Lung (tissue), 12 donors: ENCODE data around the gene NDUFAF5. TPM values are rescaled to one million over a fixed set of nuclear protein-coding genes. Genes with fewer than 3 reads are reported as not detected.

Experiments used
- ATAC-seq: fragments of 200-7000 bp; cut with Tn5 transposase; one replicate; pipeline ENCODE4 v1.9.1; 2020; ENCODE audit warnings: moderate number of reproducible peaks; ENCODE audit not compliant: insufficient read depth, low FRiP score
- DNase-seq, 3 donors: peaks; one replicate each; pipeline ENCODE4 v3.0.0-alpha.2; 2013 to 2017
- H3K27ac ChIP-seq, 2 donors: one replicate each; pipeline ENCODE4 v1.5.1; 2013; ENCODE audit warnings: mild to moderate bottlenecking in 2 of 2, moderate library complexity in 2 of 2, control low read depth in 1 of 2, inconsistent platforms in 1 of 2, low read depth in 1 of 2, low read length in 1 of 2
- H3K27me3 ChIP-seq, 3 donors: one replicate each; pipeline ENCODE4 v1.5.1; 2013; ENCODE audit warnings: low read length in 2 of 3; ENCODE audit not compliant: control insufficient read depth in 3 of 3, insufficient read depth in 3 of 3
- H3K36me3 ChIP-seq, 4 donors: one replicate each; pipeline ENCODE4 v1.5.1; 2013; ENCODE audit warnings: low read length in 4 of 4, mild to moderate bottlenecking in 1 of 4, moderate library complexity in 1 of 4; ENCODE audit not compliant: control insufficient read depth in 4 of 4, insufficient read depth in 4 of 4
- H3K4me1 ChIP-seq, 5 donors: one replicate each; pipeline ENCODE4 v1.5.1; 2013; ENCODE audit warnings: low read length in 5 of 5, mild to moderate bottlenecking in 2 of 5, moderate library complexity in 1 of 5; ENCODE audit not compliant: control insufficient read depth in 5 of 5, insufficient read depth in 5 of 5
- H3K4me3 ChIP-seq: one replicate; pipeline ENCODE4 v1.5.1; 2013; ENCODE audit warnings: mild to moderate bottlenecking, control low read depth, moderate library complexity
- H3K9ac ChIP-seq, 2 donors: one replicate each; pipeline ENCODE4 v1.5.1; 2013; ENCODE audit warnings: low read length in 2 of 2, control low read depth in 1 of 2; ENCODE audit not compliant: insufficient read depth in 1 of 2
- H3K9me3 ChIP-seq, 4 donors: one replicate each; pipeline ENCODE4 v1.5.1; 2013; ENCODE audit warnings: low read length in 3 of 4, mild to moderate bottlenecking in 1 of 4, moderate library complexity in 1 of 4; ENCODE audit not compliant: control insufficient read depth in 4 of 4, insufficient read depth in 3 of 4
- WGBS, 2 donors: extraction: QIAGEN DNeasy Blood & Tissue Kit; methylation state at CpG; one replicate each; pipeline ENCODE4 v1.1.7; 2013; 5-methylcytosine and 5-hydroxymethylcytosine counted together
- polyA plus RNA-seq, 2 donors: library from polyadenylated mRNA; stranded (reverse); fragments of 200-250 nt; gene quantifications; one replicate each; pipeline ENCODE4 v1.2.1, GENCODE V29; 2013
- total RNA-seq, 2 donors: library from RNA; depleted of rRNA in 1 of 2; stranded (reverse); fragments of >200 nt in 1 of 2; gene quantifications; one replicate each; pipeline ENCODE4 v1.2.1, GENCODE V29; 2014 to 2021
- TF ChIP-seq, protein P1 (sequence below): IDR thresholded peaks from 2 replicates; pipeline ENCODE4 v1.5.1; 2012; ENCODE audit warnings: mild to moderate bottlenecking; ENCODE audit errors: control extremely low read depth, extremely low read depth
- donor health status: control.
- donor health status: control.
- donor health status: Bipolar disorder and iron deficiency.
- donor health status: healthy.
- donor health status: DM: yes; HTN: yes; CAD: no.

NDUFAF5 gene
- total and polyA plus RNA-seq, 4 donors = 11.3 to 29.8 (median 20.2) TPM

DNA sequence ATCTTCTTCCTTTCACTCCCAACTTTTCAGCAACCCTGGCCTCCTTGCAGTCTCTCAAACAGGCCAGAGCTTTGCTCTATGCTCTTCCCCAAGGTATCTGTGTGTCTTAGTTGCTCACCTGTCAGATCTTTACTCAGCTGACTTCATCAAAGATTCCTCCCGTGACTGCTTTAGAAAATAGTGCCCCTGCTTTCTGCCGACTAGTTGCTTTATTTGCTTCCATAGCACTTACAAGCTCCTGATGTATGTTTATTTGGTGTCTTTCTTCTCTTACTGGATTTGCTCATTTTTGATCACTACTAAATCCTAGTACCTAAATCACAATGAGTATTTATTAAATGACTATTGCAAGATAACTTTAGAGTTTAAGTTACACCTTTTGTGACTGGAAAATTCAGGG is 5.9 kb downstream of the NDUFAF5 start:
- peaks cover 11 to 35% (median 17%) of the 10 kb centered on the region in 4 donors for H3K36me3 ChIP-seq
- DNase-seq = no peak
- no peak for ATAC-seq
- H3K27me3 ChIP-seq = no peaks in the 10 kb centered on the region
- H3K9me3 ChIP-seq = no peaks in the 10 kb centered on the region
- H3K4me3 ChIP-seq = no peak overlapping the region
- TF ChIP-seq, protein P1, sequence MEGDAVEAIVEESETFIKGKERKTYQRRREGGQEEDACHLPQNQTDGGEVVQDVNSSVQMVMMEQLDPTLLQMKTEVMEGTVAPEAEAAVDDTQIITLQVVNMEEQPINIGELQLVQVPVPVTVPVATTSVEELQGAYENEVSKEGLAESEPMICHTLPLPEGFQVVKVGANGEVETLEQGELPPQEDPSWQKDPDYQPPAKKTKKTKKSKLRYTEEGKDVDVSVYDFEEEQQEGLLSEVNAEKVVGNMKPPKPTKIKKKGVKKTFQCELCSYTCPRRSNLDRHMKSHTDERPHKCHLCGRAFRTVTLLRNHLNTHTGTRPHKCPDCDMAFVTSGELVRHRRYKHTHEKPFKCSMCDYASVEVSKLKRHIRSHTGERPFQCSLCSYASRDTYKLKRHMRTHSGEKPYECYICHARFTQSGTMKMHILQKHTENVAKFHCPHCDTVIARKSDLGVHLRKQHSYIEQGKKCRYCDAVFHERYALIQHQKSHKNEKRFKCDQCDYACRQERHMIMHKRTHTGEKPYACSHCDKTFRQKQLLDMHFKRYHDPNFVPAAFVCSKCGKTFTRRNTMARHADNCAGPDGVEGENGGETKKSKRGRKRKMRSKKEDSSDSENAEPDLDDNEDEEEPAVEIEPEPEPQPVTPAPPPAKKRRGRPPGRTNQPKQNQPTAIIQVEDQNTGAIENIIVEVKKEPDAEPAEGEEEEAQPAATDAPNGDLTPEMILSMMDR = no peak
- H3K9ac ChIP-seq = no peak overlapping the region
- WGBS, 2 donors = 92 to 94% methylated on average over 2 of the region's 2 CpGs
- H3K27ac ChIP-seq = no peak overlapping the region
- H3K4me1 ChIP-seq = peaks cover 0 to 22% (median 5%) of the 10 kb centered on the region in 5 donors

DNA sequence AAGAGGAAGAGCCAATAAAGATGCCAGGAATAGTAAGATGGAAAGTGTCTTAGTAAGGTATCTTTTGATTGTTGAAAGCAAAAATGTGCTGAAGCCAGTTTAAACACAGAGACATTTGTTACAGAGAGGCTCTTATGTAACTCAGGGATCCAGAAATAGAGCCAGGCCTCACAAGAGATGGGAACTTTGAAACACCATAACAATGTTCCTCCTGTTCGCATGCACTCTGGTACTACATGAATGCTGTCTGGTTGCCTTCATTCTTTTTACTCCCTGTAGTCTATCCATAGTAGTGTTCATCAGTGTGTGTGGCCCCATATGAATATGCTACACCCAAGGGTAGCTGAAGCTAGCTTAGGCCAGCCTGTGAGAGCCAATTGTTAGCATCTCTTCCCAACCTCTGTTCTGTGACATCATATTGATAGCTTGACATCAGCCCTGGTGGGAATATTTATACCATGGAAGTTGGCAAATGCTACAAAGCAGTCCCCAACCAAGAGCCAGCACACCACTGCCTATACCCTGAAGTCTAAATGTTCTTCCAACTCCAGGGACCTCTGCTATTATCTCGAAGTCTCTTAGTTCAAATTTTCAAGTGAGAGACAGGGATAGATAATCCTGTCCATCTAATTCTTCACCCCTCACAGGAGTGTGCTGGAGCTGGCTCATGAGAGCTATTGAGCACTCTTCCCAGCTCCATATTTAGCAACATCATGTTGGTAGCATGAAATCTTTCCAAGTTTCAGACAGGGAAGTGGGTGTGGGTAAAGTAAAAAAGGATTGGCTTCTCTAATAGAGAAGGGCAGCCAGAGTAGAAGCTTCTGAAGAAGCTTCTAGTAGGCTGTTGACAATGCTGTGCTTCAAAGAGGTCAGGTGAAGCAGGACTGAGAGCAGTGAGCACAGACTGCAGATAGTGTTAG is 7.0 kb downstream of the NDUFAF5 start:
- TF ChIP-seq, protein P1 = no peak
- ATAC-seq (no peak), DNase-seq (no peak)
- 93 to 95% methylated on average over 2 of the region's 2 CpGs for WGBS, 2 donors
- H3K27ac ChIP-seq = peak overlapping the region in 1 of 2 donors; percentile 49
- H3K36me3 ChIP-seq = peaks cover 11 to 39% (median 20%) of the 10 kb centered on the region in 4 donors
- no peaks in the 10 kb centered on the region for H3K9me3 ChIP-seq
- no peak overlapping the region for H3K9ac ChIP-seq
- H3K4me3 ChIP-seq = no peak overlapping the region
- H3K4me1 ChIP-seq = peaks cover 0 to 13% (median 0%) of the 10 kb centered on the region in 5 donors
- no peaks in the 10 kb centered on the region for H3K27me3 ChIP-seq

DNA sequence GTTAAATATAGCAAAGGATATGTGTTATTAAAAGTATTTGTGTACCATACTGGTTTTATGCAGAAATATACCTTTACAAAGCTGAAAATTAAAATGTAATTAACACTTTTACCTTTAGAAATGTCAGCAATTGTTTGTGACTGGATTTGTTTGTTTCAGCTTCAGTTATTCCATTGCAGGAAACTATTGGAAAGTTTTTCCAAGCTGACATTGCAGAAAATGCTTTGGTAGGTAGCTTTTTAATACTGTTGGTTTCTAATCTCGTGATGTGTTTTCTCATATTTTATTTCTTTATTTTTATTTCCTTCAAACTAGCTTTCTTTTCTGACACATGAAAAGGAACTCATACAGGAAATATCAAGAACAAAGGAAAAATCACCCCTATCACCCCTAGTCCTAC is 8.2 kb downstream of the NDUFAF5 start:
- 95% methylated on average over 1 of the region's 1 CpG for WGBS, 2 donors
- Histone ChIP-seq H3K9me3 (no peaks in the 10 kb centered on the region), H3K4me1 (peaks cover 0 to 13% (median 0%) of the 10 kb centered on the region in 5 donors), H3K36me3 (peaks cover 11 to 41% (median 22%) of the 10 kb centered on the region in 4 donors), H3K9ac (no peak overlapping the region), H3K27ac (no peak overlapping the region), H3K4me3 (no peak overlapping the region), H3K27me3 (no peaks in the 10 kb centered on the region)
- TF ChIP-seq, protein P1 = no peak
- DNase-seq (no peak), ATAC-seq (no peak)
